HG02840 (cell line): ENCODE data around the gene KYNU.
A peak's percentile ranks its signal among the peaks of the same experiment; 100 is the strongest.
"Not testable (repeated sequence)": the region's sequence is repeated elsewhere in the genome, so short reads cannot be mapped to it uniquely, and the experiment has no call there.

Experiments used
- ATAC-seq: cut with Tn5 transposase; IDR thresholded peaks from one replicate; pipeline ENCODE4 v1.9.1; 2021; ENCODE audit warnings: mild to moderate bottlenecking, moderate library complexity, moderate number of reproducible peaks; ENCODE audit not compliant: unreplicated experiment, low FRiP score

The KYNU gene

DNA sequence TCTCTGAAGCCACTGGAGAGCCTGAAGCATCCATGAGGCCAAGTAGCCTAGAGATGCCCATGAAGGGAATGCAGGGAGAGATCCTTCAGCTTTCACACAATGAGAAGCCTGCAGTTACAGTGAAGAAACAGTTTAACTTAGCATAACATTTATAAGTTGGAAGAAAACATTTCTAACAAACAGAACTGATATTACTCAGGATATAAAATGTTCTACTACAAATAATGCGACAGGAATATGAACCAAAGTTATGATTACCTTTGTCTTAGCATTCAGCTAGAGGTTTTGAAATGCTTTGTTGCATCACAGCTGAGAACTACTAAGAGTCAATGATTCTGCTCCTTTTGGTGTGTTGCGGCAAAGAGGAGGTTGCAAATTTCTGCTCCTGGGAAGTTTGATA is 6.9 kb upstream of the KYNU start:
- ATAC-seq = no peak

DNA sequence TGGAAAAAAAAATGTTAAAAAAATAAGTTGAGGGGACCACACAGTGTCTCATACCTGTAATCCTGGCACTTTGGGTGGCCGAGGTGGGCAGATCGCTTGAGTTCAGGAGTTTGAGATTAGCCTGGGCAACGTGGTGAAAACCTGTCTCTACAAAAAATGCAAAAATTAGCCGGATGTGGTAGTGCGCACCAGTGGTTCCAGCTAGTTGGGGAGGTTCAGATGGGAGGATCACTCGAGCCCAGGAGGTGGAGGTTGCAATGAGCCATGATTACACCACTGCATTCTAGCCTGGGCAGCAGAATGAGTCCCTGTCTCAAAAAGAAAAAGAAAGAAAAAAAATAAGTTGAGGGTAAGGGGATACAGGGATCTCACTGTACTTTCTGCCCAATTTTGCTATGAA is 6.1 kb upstream of the KYNU start:
- no peak for ATAC-seq

DNA sequence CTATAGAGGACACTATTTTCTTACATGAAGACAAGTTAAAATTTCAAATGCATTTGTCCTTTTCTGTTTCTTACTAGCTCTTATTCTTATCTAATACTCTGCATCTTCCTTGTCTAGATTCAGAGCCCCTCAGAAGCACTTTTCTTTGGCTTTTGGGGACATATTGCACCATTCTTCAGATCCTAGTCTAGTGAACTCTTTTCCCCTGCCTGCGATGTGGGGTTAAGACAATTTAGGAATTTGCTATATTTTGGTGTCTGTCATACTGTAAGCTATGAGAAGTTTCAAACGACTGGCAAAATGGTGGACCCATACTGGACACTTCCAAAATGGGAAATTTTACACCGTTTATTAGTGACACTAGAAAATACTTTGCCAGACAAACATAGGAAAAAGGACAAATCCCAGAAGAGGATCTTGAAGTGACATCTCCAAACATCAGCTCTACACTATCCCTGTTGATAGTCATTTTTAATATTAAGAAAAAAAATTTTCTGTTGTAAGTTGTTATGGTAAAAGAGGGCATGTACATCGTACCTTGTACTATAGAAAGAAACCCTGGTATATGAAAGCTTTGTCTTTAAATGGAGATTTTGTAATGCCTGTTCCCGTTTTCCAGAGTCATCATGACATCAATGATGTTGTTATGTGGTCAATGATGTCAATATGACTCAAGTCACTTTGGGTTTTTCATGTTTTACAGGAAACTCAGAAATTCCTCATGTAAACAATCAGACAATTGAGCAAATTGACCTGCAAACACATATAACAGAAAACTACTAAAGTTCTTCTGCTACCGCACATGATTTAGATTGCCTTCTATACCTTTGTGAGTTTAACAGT is 4.4 kb upstream of the KYNU start:
- ATAC-seq = no peak

DNA sequence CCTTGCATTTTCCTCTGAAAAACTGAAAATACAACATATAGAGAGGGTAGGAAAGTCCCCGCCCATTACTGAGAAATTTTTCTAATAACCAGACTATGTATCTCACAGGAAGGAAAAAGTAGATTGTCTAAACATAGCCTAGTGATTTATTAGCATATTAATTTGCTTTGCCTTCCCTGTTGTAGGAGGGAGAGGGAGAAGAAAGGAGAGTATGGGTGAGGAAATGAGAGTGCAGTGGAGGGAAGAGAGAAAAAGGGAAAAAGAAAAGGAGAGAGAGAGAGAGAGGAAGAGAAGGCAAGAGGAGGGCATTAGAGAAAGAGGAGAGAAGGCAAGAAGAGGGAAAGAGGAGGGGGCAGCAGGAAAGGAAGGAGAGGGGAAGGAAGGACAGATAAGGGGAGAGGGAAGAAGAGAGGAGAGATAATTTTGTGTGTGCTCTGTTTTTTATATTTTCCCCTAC is 3.6 kb upstream of the KYNU start:
- ATAC-seq = no peak

DNA sequence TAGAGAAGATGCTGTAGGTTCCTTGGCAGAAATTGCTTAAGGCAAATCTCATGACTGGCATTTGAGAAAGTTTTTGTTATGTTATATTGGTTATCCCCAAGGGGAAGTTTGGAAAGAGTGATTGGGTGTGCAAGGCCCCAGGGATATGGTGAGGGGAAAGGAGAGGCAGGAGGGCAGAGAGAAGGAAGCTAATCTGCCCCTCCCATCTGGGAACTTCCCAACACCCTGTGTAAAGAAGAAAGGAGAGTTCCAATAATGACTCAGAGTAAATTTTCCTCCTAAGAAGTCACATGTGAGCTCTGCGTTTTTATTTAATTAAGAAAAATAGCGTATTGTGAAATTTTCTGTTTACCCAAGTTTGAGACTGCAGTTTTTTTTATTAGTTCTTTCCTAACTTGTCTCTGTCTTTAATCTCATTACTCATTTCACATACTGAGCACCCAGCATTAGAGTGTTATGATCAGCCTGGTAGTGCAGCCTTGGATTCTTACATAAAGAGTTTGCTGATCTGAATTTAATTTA is 3.1 kb upstream of the KYNU start:
- no peak for ATAC-seq

DNA sequence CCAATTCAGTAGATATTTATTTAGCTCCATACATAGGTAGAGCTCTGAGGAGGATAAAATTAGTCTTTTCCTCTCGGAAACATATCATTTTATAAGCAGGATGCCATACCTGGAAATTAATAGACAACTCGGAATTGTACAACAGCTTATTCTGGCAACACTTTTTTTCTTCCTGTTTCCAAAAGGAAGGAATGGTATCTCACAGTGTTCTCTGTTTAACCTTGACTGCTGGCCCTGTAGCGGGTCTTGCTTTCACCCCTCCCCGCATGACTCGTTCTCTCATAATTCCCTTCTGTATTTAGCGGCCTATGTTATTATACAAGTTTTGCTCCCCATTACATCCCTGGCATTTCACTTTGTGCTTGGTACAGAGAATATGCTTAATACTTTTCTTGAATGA is 2.5 kb upstream of the KYNU start:
- no peak for ATAC-seq

DNA sequence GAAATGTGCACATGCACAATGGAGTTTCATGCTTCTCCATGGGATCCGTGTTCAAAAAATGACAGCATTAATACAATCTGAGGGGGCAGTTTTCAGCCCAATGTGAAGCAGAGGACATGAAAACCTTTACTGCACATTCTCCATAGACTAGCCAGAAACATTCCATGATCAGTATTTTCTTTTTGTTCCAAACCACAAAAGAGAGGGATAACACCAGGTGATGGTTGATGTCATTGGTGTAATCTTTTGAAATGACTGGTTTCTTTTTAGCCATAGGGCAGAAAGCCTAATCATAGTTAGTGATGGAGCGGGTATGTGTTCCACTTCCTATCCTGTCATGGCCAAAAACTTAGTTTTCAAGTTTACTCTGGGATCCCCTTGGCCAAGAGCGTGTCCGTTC is 1.8 kb upstream of the KYNU start:
- ATAC-seq = no peak

DNA sequence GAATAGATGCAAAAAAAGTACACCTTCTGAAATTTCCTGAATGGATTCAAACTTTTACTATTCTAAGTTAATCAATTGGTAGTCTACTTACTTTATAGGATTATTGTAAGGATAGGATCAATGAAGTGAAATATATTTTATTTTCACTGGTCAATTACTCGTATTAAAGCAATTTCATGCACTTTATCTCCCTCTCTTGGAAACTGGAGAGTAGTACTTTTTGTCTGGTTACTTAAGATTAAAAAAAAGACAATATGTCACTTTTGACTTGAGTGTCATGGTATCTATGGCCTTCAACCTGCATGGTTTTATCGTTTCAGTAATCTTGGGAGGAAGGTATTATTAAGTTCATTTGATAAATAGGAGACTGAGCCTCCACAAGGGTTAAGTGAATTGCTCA is 1.0 kb upstream of the KYNU start:
- no peak for ATAC-seq

DNA sequence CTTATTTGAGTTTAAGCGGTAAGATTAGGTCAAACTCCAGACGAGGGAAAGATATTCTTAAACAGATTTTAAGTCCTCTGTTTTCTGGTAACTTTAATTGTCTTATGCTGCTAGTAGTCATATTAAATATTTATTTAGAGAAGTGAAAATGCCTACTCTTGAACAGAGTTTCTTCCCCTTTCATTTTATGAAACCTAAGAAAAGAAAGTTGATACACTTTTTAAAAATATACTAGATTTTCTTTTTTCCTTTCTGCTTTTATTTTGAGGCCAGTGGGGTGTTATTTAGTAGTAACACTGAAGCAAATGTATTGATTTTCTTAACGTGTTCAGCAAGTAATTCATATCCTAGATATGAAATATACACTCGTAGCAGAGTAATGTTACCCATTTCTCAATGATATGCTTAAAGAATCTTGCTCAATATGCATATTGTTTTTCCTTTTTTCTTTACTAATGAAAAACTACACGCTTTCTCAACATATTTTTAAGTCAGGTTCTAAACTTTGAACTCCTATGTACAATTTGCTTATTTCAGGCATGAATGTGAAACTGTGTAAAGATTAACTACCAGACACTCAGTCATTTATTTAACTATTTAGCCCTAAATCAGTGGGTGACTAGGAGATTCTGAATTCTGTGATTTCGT is 691 bp downstream of the KYNU start:
- ATAC-seq = no peak

DNA sequence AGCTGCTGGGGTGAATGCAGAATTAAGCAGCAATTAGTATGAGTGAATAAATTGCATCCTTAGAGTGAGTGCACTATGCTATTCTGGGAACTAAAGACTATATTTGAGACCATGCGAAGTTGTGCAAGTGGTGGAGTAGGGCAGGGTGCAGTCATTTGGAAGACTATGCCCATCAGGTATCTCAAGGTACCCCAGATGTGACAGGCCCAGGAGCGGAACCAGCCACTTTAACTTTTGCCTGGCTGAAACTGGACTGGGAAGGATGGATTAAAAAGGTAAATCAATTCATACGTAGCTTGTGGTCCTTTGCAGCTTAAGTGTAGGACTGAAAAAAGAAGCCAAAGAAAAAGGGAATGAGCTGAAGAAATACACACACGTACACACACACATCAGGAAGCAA is 1.7 kb downstream of the KYNU start:
- no peak for ATAC-seq

DNA sequence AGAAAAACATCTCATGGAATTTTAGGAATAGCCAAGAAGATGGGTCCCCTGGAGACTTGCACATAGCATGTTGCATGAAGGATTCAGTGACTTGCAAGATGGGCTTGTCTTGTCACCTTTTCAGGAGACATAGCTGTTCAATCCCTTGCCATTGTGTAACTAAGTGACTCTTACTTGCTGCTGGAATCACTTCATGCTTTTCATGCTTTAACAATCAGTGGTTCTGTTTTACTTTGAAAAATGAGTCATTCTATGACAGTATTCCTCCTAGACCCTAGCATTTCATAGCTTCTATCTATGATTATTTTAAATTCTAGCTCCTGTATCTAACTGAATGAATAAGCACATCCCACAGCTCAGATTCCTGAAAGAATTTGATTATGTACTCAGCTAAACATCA is 2.8 kb downstream of the KYNU start:
- ATAC-seq = no peak

DNA sequence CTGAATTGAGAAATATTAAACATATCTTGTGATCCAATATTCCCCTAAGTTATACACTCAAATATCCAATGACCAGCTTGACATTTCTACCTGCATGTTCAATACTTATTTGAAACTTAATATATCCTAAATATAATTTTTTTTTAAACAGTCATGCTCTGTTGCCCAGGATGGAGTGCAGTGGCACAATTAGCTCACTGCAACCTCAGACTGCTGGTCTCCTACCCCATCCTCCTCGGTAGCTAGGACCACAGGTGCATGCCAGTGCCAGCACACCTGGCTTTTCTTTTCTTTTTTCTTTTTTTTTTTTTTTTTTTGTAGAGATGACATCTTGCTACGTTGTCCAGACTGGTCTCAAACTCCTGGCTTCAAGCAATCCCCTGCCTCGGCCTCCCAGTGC is 4.2 kb downstream of the KYNU start:
- no peak for ATAC-seq

DNA sequence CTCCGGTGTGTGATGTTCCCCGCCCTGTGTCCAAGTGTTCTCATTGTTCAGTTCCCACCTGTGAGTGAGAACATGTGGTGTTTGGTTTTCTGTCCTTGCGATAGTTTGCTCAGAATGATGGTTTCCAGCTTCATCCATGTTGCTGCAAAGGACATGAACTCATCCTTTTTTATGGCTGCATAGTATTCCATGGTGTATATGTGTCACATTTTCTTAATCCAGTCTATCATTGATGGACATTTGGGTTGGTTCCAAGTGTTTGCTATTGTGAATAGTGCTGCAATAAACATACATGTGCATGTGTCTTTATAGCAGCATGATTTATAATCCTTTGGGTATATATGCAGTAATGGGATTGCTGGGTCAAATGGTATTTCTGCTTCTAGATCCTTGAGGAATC is 5.0 kb downstream of the KYNU start:
- not testable (repeated sequence) for ATAC-seq

DNA sequence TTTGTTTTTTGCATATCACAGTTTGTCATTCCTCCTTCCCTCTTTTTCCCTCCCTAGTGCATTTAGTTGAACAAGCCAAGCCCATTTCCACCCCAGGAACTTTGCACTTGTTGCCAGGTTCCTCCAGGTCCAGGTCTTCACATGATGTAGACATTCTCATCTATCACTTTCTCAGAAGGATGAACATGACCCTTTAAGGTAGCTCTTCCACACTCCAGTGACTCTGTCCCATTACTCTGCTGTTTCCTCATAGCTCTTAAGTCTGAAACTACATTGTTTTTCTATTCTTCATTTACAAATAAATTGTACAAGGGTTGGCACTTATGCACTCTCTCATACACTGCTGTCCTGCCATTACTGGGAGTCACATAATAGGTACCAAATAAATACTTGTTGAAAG is 6.1 kb downstream of the KYNU start:
- ATAC-seq = no peak

DNA sequence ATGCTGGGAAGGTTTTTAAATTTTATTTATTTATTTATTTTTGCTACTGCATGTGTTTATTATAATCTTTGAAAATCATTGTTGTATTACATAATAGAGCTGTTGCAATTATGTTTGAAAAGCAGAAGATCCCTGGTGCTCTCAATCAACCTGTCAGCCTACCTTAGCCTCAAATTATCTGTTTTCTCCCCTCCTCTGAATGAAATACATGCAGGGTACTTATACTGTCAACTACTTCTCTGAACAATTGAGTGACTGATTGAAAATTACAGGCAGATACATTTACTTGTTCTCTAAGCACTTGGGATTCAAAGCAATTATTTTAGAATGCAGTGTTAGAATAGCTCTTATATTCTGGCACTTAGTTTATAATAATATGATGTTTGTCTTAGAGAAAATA is 8.1 kb downstream of the KYNU start:
- ATAC-seq = no peak

DNA sequence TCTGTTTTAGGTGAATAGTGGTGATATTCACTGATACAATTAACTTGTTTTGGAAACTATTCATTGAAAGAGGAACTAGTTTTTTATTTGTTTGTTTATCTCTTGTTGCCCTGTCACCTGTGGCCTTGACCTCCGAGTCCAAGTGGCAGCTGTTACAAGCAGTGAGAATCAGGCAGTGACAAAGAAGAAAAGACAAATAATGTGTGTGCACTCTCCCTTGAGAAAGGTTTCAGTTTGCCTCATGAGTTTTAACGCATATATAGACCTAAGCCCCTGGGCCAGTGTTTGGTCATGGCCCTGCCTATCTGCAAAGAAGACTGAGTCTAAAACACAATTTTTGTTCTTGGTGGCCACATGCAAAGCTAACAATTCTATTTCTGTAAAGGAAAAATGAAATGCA is 15.3 kb downstream of the KYNU start:
- peak; percentile 99 for ATAC-seq

DNA sequence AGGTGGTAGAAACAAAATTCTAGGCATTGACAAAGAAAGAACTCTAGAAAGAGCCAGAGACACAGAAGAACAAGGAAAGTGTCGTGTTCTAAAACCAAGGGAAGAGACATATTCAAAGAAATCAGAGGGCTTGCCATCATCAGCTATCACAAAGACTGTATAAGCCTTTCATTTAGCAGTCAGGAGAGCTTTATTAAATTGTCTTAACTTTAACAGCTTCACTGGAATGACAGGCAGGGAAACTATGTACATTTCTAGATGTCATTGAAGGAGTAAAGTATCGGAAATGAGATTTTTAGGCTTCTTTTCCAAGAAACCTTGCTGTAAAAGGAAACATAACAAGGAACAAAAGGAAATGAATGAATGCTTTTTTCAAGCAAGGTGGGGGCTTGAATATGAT is 15.8 kb downstream of the KYNU start:
- no peak for ATAC-seq

DNA sequence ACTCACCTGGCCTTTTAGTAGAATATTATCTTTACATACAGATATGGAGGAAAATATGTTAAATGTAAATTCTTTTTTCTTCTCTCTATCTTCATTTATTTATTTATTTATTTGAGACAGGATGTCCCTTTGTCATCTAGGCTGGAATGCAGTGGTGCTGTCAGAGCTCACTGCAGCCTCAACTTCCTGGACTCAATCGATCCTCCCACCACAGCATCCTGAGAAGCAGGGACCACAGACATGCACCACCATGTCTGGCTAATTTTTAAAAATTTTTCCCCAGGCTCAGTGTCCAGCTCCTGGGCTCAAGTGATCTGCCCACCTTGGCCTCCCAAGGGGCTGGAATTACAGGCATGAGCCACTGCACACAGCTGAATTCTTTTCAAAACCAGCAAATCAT is 20.3 kb downstream of the KYNU start:
- ATAC-seq = no peak

DNA sequence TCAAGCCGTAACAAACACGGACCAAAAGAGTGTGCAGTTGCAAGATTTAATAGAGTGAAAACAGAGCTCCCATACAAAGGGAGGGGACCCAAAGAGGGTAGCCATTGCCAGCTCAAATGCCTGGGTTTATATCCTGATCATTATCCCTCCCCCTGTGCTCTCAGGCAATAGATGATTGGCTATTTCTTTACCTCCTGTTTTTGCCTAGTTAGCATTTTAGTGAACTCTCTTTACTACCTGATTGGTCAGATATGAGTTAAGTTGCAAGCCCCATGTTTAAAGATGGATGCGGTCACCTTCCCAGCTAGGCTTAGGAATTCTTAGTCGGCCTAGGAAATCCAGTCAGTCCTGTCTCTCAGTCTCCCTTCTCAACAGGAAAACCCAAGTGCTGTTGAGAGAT is 22.9 kb downstream of the KYNU start:
- not testable (repeated sequence) for ATAC-seq

DNA sequence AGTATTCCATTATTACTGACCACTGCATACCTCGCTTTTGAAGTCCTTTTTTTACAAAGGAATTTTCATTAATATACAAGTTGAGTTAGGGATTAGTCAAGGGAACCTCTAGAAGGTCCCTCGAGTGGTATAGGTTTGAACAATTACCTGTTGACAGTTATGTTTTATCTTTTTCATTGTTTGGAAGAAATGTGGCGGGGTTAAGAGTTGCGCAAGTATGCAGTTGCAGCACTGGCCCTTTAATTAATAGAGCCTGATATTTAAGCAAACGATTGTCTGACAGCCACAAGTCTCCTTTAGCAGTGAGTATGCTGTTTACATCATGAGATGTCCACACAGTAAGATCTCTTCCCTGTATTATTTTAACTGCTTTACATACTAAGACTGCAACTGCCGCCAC is 24.3 kb downstream of the KYNU start:
- ATAC-seq = no peak

DNA sequence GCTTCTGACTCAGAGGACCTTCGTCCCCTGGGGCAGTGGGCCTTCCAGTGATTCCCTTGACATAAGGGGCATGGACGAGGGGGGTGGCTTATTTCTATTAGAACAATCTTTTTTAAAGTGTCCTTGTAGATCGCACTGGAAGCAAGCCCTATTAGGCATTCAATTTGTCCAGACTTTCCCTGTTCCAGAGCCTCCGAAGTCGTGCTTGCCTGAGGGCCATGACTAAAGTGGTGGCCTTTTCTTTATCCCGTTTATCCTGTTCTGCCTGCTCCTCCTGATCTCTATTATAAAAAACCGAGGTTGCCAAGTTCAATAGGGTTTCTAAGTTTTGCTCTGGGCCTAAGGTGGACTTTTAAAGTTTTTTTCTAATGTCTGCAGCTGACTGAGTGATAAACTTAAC is 26.3 kb downstream of the KYNU start:
- not testable (repeated sequence) for ATAC-seq

DNA sequence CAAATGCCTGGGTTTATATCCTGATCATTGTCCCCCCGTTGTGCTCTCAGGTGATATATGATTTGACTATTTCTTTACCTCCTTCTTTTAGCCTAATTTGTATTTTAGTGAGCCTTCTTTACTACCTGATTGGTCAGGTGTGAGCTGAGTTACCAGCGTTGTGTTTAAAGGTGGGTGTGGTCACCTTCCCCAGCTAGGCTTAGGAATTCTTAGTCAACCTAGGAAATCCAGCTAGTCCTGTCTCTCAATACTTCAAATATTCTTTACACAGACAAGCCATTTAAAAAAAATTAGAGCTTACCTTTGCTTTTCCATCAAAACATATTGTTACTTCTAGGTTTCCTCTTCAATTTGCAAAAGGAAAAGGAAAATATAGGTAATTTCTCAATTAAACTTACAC is 30.2 kb downstream of the KYNU start:
- ATAC-seq = no peak
